K562 (cell line): ENCODE data around the gene DCLK2. TPM values are rescaled to one million over a fixed set of nuclear protein-coding genes. Genes with fewer than 3 reads are reported as not detected.

Experiments
- ATAC-seq: fragments of 200-7000 bp; cut with Tn5 transposase; 3 replicates; pipeline ENCODE4 v1.9.1; 2020; ENCODE audit warnings: moderate library complexity
- BruUV-seq: library from RNA; stranded (reverse); fragments of 400-500 nt; replicated peaks from 2 replicates; lab custom pipeline; 2021; lab: Mats Ljungman, UMichigan
- CTCF ChIA-PET: fragments of 300-600 bp; formaldehyde crosslinking; extraction: SDS; loops from one replicate; lab custom pipeline; 2021; ENCODE audit warnings: low intra/inter-chr PET ratio; lab: Yijun Ruan, JAX
- POLR2A ChIA-PET: fragments of 300-600, 350-650 bp; sonication (Branson Sonifier 250); formaldehyde crosslinking; extraction: SDS; loops from one replicate; lab custom pipeline; 2021; ENCODE audit warnings: antibody characterized with exemption, inconsistent platforms; lab: Yijun Ruan, JAX
- DNase-seq, 4 experiments: peaks; one replicate each; pipeline versions ENCODE4 v3.0.0 to v3.0.0-alpha.2; 2011 to 2018; ENCODE audit warnings: low spot score in 3 of 4, mixed read lengths in 3 of 4; ENCODE audit errors: extremely low read depth in 1 of 4
- FAIRE-seq: peaks from 2 replicates; lab custom pipeline; 2011; peaks lifted over from hg19 to GRCh38; lab: Jason Lieb, UNC
- H2AFZ ChIP-seq: 2 replicates; pipeline ENCODE4 v1.6.0; 2011; ENCODE audit warnings: low read depth, low read length, control low read depth, inconsistent platforms
- H3K27ac ChIP-seq: fragments of 200-600 bp; 3 replicates; pipeline ENCODE4 v1.8.0; 2011; ENCODE audit warnings: low read depth, mild to moderate bottlenecking, control low read depth, inconsistent platforms, low read length, moderate library complexity, mixed read lengths; ENCODE audit errors: extremely low read depth
- H3K27me3 ChIP-seq, 2 experiments: fragments of 300-600 bp in 1 of 2; 2 replicates in 1 of 2; 3 replicates in 1 of 2; pipeline versions ENCODE4 v1.6.0 to v1.8.0; 2011; ENCODE audit warnings: inconsistent platforms in 2 of 2, low read length in 2 of 2, mild to moderate bottlenecking in 1 of 2, mixed read lengths in 1 of 2, moderate library complexity in 1 of 2; ENCODE audit not compliant: control insufficient read depth in 2 of 2, insufficient read depth in 2 of 2
- H3K36me3 ChIP-seq: fragments of 300-600 bp; 3 replicates; pipeline ENCODE4 v1.8.0; 2011; ENCODE audit warnings: mild to moderate bottlenecking, low read length, inconsistent platforms; ENCODE audit not compliant: control insufficient read depth, insufficient read depth
- H3K4me1 ChIP-seq, 2 experiments: fragments of 200-600 bp in 1 of 2; replicated peaks in 1 of 2; 2 replicates in 1 of 2; 3 replicates in 1 of 2; pipeline versions ENCODE4 v1.5.1 to v1.8.0; 2011; ENCODE audit warnings: inconsistent platforms in 2 of 2, low read length in 2 of 2, mild to moderate bottlenecking in 1 of 2, mixed read lengths in 1 of 2, moderate library complexity in 1 of 2; ENCODE audit not compliant: control insufficient read depth in 2 of 2, insufficient read depth in 2 of 2
- H3K4me2 ChIP-seq: 2 replicates; pipeline ENCODE4 v1.6.1; 2011; ENCODE audit warnings: low read length, control low read depth, inconsistent platforms, mixed read lengths; ENCODE audit not compliant: insufficient read depth
- H3K4me3 ChIP-seq: fragments of 200-600 bp; sonication (generic), shearing (Covaris generic); 2 replicates; pipeline ENCODE4 v1.5.1; 2016; ENCODE audit warnings: control low read depth, inconsistent platforms
- H3K79me2 ChIP-seq: fragments of 200-600 bp; 3 replicates; pipeline ENCODE4 v1.8.0; 2011; ENCODE audit warnings: low read length, inconsistent platforms; ENCODE audit not compliant: control insufficient read depth, insufficient read depth
- H3K9ac ChIP-seq, 2 experiments: 2 replicates each; pipeline versions ENCODE4 v1.6.0 to v1.6.1; 2011; ENCODE audit warnings: low read depth in 2 of 2, low read length in 2 of 2, control low read depth in 1 of 2, inconsistent platforms in 1 of 2, mild to moderate bottlenecking in 1 of 2, mixed read lengths in 1 of 2; ENCODE audit not compliant: insufficient read depth in 1 of 2
- H3K9me1 ChIP-seq: one replicate; pipeline ENCODE4 v1.6.0; 2011; ENCODE audit warnings: inconsistent platforms, mild to moderate bottlenecking, low read length, moderate library complexity; ENCODE audit not compliant: control insufficient read depth, insufficient read depth
- H3K9me3 ChIP-seq: replicated peaks from 2 replicates; pipeline ENCODE4 v1.5.1; 2011; ENCODE audit warnings: low read depth, low read length, inconsistent platforms; ENCODE audit not compliant: control insufficient read depth, insufficient read depth
- H4K20me1 ChIP-seq: replicated peaks from 2 replicates; pipeline ENCODE4 v1.6.1; 2011; ENCODE audit warnings: low read length, inconsistent platforms, mixed read lengths; ENCODE audit not compliant: control insufficient read depth, insufficient read depth
- AFF1 ChIP-seq, 2 experiments: fragments of 450-650 bp; IDR thresholded peaks; 2 replicates each; pipeline ENCODE4 v1.6.1; 2018; ENCODE audit warnings: mild to moderate bottlenecking in 2 of 2, low read depth in 1 of 2; ENCODE audit not compliant: partially characterized antibody in 2 of 2
- CGGBP1 ChIP-seq: fragments of 250-450 bp; sonication (Bioruptor Pico); IDR thresholded peaks from 2 replicates; pipeline ENCODE4 v1.9.0; 2021; ENCODE audit warnings: mild to moderate bottlenecking
- CHD4 ChIP-seq: fragments of 200-600 bp; sonication (generic); IDR thresholded peaks from 3 replicates; pipeline ENCODE4 v1.6.1; 2012; ENCODE audit warnings: low read depth, mild to moderate bottlenecking, mixed read lengths, low read length, inconsistent platforms; ENCODE audit not compliant: insufficient read depth, insufficient replicate concordance, poor library complexity, severe bottlenecking
- DACH1 ChIP-seq: fragments of 450-650 bp; IDR thresholded peaks from 2 replicates; pipeline ENCODE4 v1.6.1; 2018; ENCODE audit not compliant: partially characterized antibody
- DNMT1 ChIP-seq: fragments of 450-650 bp; IDR thresholded peaks from 2 replicates; pipeline ENCODE4 v1.6.1; 2016; ENCODE audit warnings: antibody characterized with exemption, mild to moderate bottlenecking
- FOXA3 ChIP-seq, 2 experiments: fragments of 450-650 bp in 1 of 2; sonication (generic) in 1 of 2; formaldehyde crosslinking; IDR thresholded peaks in 1 of 2; conservative IDR thresholded peaks in 1 of 2; 2 replicates each; pipeline versions ENCODE4 v1.4.0 to v1.8.0; 2020 to 2022; ENCODE audit warnings: mild to moderate bottlenecking in 2 of 2, missing genetic modification reagents in 1 of 2
- IRF2 ChIP-seq: sonication (generic); formaldehyde crosslinking; IDR thresholded peaks from 2 replicates; pipeline ENCODE4 v1.8.1; 2022; ENCODE audit warnings: mild to moderate bottlenecking, missing genetic modification reagents
- JUNB ChIP-seq: fragments of 450-650 bp; formaldehyde crosslinking; conservative IDR thresholded peaks from 2 replicates; pipeline ENCODE4 v1.4.0; 2020; ENCODE audit warnings: mild to moderate bottlenecking
- LCOR ChIP-seq: sonication (generic); formaldehyde crosslinking; IDR thresholded peaks from 2 replicates; pipeline ENCODE4 v1.8.0; 2022; ENCODE audit warnings: mild to moderate bottlenecking, missing genetic modification reagents
- MEIS2 ChIP-seq: fragments of 450-650 bp; IDR thresholded peaks from 2 replicates; pipeline ENCODE4 v1.6.1; 2014; ENCODE audit warnings: mild to moderate bottlenecking; ENCODE audit not compliant: partially characterized antibody
- RHOXF2B ChIP-seq: fragments of 250-450 bp; sonication (Bioruptor Pico); conservative IDR thresholded peaks from 2 replicates; pipeline ENCODE4 v1.5.1; 2021
- ZNF174 ChIP-seq: fragments of 250-450 bp; sonication (Bioruptor Pico); IDR thresholded peaks from 2 replicates; pipeline ENCODE4 v1.4.0; 2020; ENCODE audit warnings: mild to moderate bottlenecking
- ZNF175 ChIP-seq: fragments of 200-800 bp; sonication (Bioruptor generic); IDR thresholded peaks from 2 replicates; pipeline ENCODE4 v1.6.1; 2016; ENCODE audit warnings: low read depth, mild to moderate bottlenecking, missing genetic modification characterization, missing compliant biosample characterization
- WGBS: fragments of 100-300 bp; shearing (Covaris generic); methylation state at CpG from one replicate; pipeline ENCODE4 v1.1.6; 2016; ENCODE audit warnings: low coverage, mixed read lengths; ENCODE audit not compliant: insufficient coverage; ENCODE audit errors: missing lambda C conversion rate; 5-methylcytosine and 5-hydroxymethylcytosine counted together
- in situ Hi-C: fragments of 300-500 bp; cut with MboI; formaldehyde crosslinking; loops from 4 replicates; pipeline ENCODE4 v1.15.0; 2018; ENCODE audit warnings: inconsistent platforms, mixed read lengths
- intact Hi-C: fragments of 100-400 bp; cut with micrococcal nuclease; formaldehyde crosslinking; loops from 2 replicates; pipeline ENCODE4 v1.14.2; 2022
- polyA plus RNA-seq, 8 experiments: library from polyadenylated mRNA; depleted of rRNA in 4 of 8; stranded (reverse) in 5 of 8; unstranded in 3 of 8; fragments of >200 nt; fragmentation: Nextera tagmentation in 2 of 8; fragmentation: Illumina TruSeq in 1 of 8; extraction: Ambion mirVana in 2 of 8; extraction: Trizol in 1 of 8; gene quantifications; 2 replicates each; pipeline versions ENCODE4 v1.2.1 to v1.2.3, GENCODE V29; 2011 to 2014; ENCODE audit warnings: inconsistent platforms in 1 of 8, missing spikeins in 1 of 8
- total RNA-seq, 7 experiments: library from RNA; depleted of rRNA in 6 of 7; stranded (reverse); fragments of >200 nt in 6 of 7; fragmentation: Illumina TruSeq in 2 of 7; extraction: Trizol in 2 of 7; gene quantifications; 2 replicates each; pipeline versions ENCODE4 v1.2.1 to v1.2.3, GENCODE V29; 2011 to 2021; ENCODE audit warnings: low replicate concordance in 1 of 7

The DCLK2 gene
- total and polyA plus RNA-seq, 9 of the 15 experiments (the other 6 are each of a cell fraction or from before 2014, with no cell fraction given): not detected

GRCh38 chr4:150232029-150232428 is 153.8 kb downstream of the DCLK2 start:
- TF ChIP-seq ZNF174 (no peak), ZNF175 (CRISPR knock-in tag) (no peak), LCOR (CRISPR knock-in tag) (no peak), JUNB (no peak)
- Histone ChIP-seq H3K9ac (no peak overlapping the region), H3K36me3 (no peaks in the 10 kb centered on the region), H3K27ac (no peak overlapping the region), H2AFZ (no peak overlapping the region), H3K4me2 (no peak overlapping the region), H4K20me1 (no peaks in the 10 kb centered on the region), H3K79me2 (no peaks in the 10 kb centered on the region), H3K4me3 (no peak overlapping the region), H3K27me3 (peaks cover 13 to 24% of the 10 kb centered on the region in 2 experiments; a peak in 4 of 5 replicates), H3K4me1 (no peaks in the 10 kb centered on the region; a peak in 1 of 5 replicates), H3K9me3 (no peaks in the 10 kb centered on the region), H3K9me1 (no peaks in the 10 kb centered on the region)
- ATAC-seq (no peak), DNase-seq (no peak), FAIRE-seq (no peak)
- POLR2A ChIA-PET: no interaction called here
- 2% methylated on average over 6 of the region's 6 CpGs for WGBS
- no TSS peak for BruUV-seq
- in situ Hi-C loops: no loop called here
- CTCF ChIA-PET: no interaction called here
- intact Hi-C loops: no loop called here

- Histone ChIP-seq H3K9ac (no peak overlapping the region), H3K4me1 (no peaks in the 10 kb centered on the region; a peak in 1 of 5 replicates), H3K27ac (no peak overlapping the region), H3K9me1 (no peaks in the 10 kb centered on the region), H3K36me3 (no peaks in the 10 kb centered on the region), H3K27me3 (peaks cover 5 to 16% of the 10 kb centered on the region in 2 experiments; a peak in 4 of 5 replicates), H3K9me3 (no peaks in the 10 kb centered on the region), H4K20me1 (no peaks in the 10 kb centered on the region), H3K4me2 (no peak overlapping the region), H3K79me2 (no peaks in the 10 kb centered on the region), H2AFZ (no peak overlapping the region), H3K4me3 (no peak overlapping the region)
- WGBS: 2% methylated on average over 5 of the region's 5 CpGs
- BruUV-seq: no TSS peak
- ChIA-PET CTCF (no interaction called here), POLR2A (interaction anchor here (1.2 kb wide), 1 partner anchor 9 kb away, joined by 4 read pairs; no protein-coding TSS in a partner anchor)
- intact Hi-C loops (no loop called here), in situ Hi-C loops (no loop called here)
- DNase-seq: no peak
- FAIRE-seq: no peak
- no peak for ATAC-seq
- no peak for TF ChIP-seq CGGBP1 (CRISPR knock-in tag)
- no peak for TF ChIP-seq AFF1 (IDR thresholded peaks at IDR 0.05; ENCODE audit: low read depth in 1 of 2, partially characterized antibody in 2 of 2)
- no peak for TF ChIP-seq CHD4
- no peak for TF ChIP-seq DNMT1
- TF ChIP-seq IRF2: no peak
- no peak for TF ChIP-seq RHOXF2B
- no peak for TF ChIP-seq FOXA3 (CRISPR knock-in tag; conservative IDR thresholded peaks at IDR 0.05 in 1 of 2, IDR thresholded peaks at IDR 0.05 in 1 of 2)
- no peak for TF ChIP-seq MEIS2
- TF ChIP-seq DACH1: no peak
Measured at GRCh38 chr4:150234246-150234645, 156.0 kb downstream of the DCLK2 start.
